ENCODE results near the gene ESYT2. TPM values are rescaled to one million over a fixed set of nuclear protein-coding genes. Genes with fewer than 3 reads are reported as not detected.
A peak's percentile ranks its signal among the peaks of the same experiment; 100 is the strongest.

ESYT2 gene
- total and polyA plus RNA-seq, 9 of the 15 experiments (the other 6 are each of a cell fraction or from before 2014, with no cell fraction given) = 5.8 to 86.9 (median 64.7) TPM

DNA sequence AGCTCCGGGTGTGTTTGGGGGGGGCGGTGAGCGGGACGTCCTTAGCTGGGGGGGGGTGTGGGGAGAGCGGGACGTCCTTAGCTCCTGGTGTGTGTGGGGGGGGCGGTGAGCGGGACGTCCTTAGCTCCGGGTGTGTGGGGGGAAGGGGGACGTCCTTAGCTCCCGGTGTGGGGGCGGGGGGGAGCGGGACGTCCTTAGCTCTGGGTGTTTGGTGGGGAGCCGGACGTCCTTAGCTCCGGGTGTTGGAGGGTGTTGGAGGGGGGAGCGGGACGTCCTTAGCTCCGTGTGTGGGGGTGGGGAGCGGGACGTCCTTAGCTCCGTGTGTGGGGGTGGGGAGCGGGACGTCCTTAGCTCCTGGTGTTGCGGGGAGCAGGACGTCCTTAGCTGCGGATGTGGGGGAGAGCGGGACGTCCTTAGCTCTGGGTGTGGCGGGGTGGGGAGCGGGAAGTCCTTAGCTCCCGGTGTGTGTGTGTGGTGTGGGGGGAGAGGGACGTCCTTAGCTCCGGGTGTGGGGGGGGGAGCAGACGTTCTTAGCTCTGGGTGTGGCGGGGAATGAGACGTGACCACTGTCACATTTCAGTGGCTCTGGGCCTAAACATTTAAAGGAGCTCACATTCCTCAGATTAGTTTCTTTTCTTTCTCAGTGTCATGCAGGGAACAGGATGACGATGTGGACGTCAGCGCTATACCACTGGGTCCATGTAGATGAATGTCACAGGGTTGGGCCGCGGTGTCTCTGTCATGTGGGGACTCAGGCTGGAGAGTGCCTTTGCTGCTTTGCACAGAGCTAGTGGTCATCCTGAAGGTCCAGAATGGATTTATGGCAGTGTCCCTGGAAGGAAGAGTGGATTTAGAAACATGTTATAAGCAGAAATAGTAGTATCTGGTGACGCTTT is 34.5 kb upstream of the ESYT2 start (continued):
- TF ChIP-seq MITF (IDR thresholded peaks at IDR 0.05) = peak; percentile 6; the same call in 1 of the 2 replicates
- peak; percentile 54 for TF ChIP-seq NFIC (IDR thresholded peaks at IDR 0.05)
- TF ChIP-seq SIN3B (IDR thresholded peaks at IDR 0.05; ENCODE audit: low read depth) = no peak
- peak; percentile 51 for TF ChIP-seq HMGN3 (IDR thresholded peaks at IDR 0.05; ENCODE audit: borderline replicate concordance, extremely low read depth, insufficient read length, low read depth, low read length)
- TF ChIP-seq RHOXF2B (CRISPR knock-in tag; conservative IDR thresholded peaks at IDR 0.05) = no peak
- TF ChIP-seq TEAD1 (CRISPR knock-in tag; IDR thresholded peaks at IDR 0.05) = peak; percentile 41 to 87; a peak in 3 of 4 replicates
- TF ChIP-seq ZNF668 (CRISPR knock-in tag; IDR thresholded peaks at IDR 0.05) = no peak
- TF ChIP-seq KAT2B (IDR thresholded peaks at IDR 0.05; ENCODE audit: low read depth, low read length) = no peak
- TF ChIP-seq ELF4 (CRISPR knock-in tag; IDR thresholded peaks at IDR 0.05) = peak; percentile 74; the same call in 1 of the 2 replicates
- TF ChIP-seq ZNF444 (CRISPR knock-in tag; IDR thresholded peaks at IDR 0.05) = no peak
- 0 out of 2 replicates have a peak, but pooled peaks have one; percentile 12 for TF ChIP-seq GABPB1 (CRISPR knock-in tag; IDR thresholded peaks at IDR 0.05)
- TF ChIP-seq MEIS2 (IDR thresholded peaks at IDR 0.05; ENCODE audit: partially characterized antibody) = peak; percentile 61
- TF ChIP-seq MTA3 (IDR thresholded peaks at IDR 0.05; ENCODE audit: borderline replicate concordance) = peak; percentile 80; the same call in 1 of the 2 replicates
- TF ChIP-seq EGR1 (conservative IDR thresholded peaks at IDR 0.05) = peak; percentile 88
- TF ChIP-seq, protein P1, sequence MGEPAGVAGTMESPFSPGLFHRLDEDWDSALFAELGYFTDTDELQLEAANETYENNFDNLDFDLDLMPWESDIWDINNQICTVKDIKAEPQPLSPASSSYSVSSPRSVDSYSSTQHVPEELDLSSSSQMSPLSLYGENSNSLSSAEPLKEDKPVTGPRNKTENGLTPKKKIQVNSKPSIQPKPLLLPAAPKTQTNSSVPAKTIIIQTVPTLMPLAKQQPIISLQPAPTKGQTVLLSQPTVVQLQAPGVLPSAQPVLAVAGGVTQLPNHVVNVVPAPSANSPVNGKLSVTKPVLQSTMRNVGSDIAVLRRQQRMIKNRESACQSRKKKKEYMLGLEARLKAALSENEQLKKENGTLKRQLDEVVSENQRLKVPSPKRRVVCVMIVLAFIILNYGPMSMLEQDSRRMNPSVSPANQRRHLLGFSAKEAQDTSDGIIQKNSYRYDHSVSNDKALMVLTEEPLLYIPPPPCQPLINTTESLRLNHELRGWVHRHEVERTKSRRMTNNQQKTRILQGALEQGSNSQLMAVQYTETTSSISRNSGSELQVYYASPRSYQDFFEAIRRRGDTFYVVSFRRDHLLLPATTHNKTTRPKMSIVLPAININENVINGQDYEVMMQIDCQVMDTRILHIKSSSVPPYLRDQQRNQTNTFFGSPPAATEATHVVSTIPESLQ (CRISPR knock-in tag; IDR thresholded peaks at IDR 0.05) = no peak
- peak; percentile 43 to 77 for TF ChIP-seq E2F6 (IDR thresholded peaks at IDR 0.05; ENCODE audit: borderline replicate concordance in 1 of 2, extremely low read depth in 1 of 2, insufficient read depth in 1 of 2, insufficient read length in 1 of 2, low read depth in 1 of 2, low read length in 1 of 2, poor library complexity in 1 of 2, severe bottlenecking in 1 of 2)
- TF ChIP-seq SRSF7 (optimal IDR thresholded peaks at IDR 0.05; ENCODE audit: low read depth, low read length) = no peak
- no peak for TF ChIP-seq IRF9 (tag; IDR thresholded peaks at IDR 0.05)
- no peak for TF ChIP-seq FOXA3 (CRISPR knock-in tag; conservative IDR thresholded peaks at IDR 0.05 in 1 of 2, IDR thresholded peaks at IDR 0.05 in 1 of 2)
- peak; percentile 81 for TF ChIP-seq ZNF766 (CRISPR knock-in tag; conservative IDR thresholded peaks at IDR 0.05)

Data from K562 (cell line).